H9 (cell line): Measurements from ENCODE around the gene CAMTA1. TPM values are rescaled to one million over a fixed set of nuclear protein-coding genes. Genes with fewer than 3 reads are reported as not detected.

Experiments used
- DNase-seq: peaks from one replicate; pipeline ENCODE4 v3.0.0-alpha.2; 2017
- H2AFZ ChIP-seq: one replicate; pipeline ENCODE4 v1.6.1; 2013; ENCODE audit warnings: mild to moderate bottlenecking, low read length, control low read depth, moderate library complexity
- H2AK5ac ChIP-seq: 2 replicates; pipeline ENCODE4 v1.6.1; 2013; ENCODE audit warnings: low read length, control low read depth, mixed read lengths; ENCODE audit not compliant: insufficient read length
- H2BK120ac ChIP-seq: one replicate; pipeline ENCODE4 v1.6.1; 2013; ENCODE audit warnings: low read depth, mild to moderate bottlenecking, low read length, control low read depth, inconsistent platforms; ENCODE audit not compliant: poor library complexity, severe bottlenecking
- H2BK12ac ChIP-seq: 2 replicates; pipeline ENCODE4 v1.6.1; 2013; ENCODE audit warnings: low read length, control low read depth, mixed read lengths, low read depth; ENCODE audit not compliant: insufficient read length
- H2BK15ac ChIP-seq: 2 replicates; pipeline ENCODE4 v1.6.1; 2013; ENCODE audit warnings: low read depth, low read length, control low read depth
- H2BK20ac ChIP-seq: one replicate; pipeline ENCODE4 v1.6.1; 2013; ENCODE audit warnings: low read depth, mild to moderate bottlenecking, low read length, control low read depth, inconsistent platforms; ENCODE audit not compliant: poor library complexity, severe bottlenecking
- H2BK5ac ChIP-seq: 2 replicates; pipeline ENCODE4 v1.6.1; 2013; ENCODE audit warnings: low read length, control low read depth, mixed read lengths; ENCODE audit not compliant: insufficient read length
- H3K14ac ChIP-seq: 2 replicates; pipeline ENCODE4 v1.6.1; 2013; ENCODE audit warnings: low read length, control low read depth; ENCODE audit not compliant: insufficient read depth
- H3K18ac ChIP-seq: 2 replicates; pipeline ENCODE4 v1.6.1; 2013; ENCODE audit warnings: low read depth, mild to moderate bottlenecking, mixed read lengths, low read length, control low read depth; ENCODE audit not compliant: insufficient read length
- H3K23ac ChIP-seq: 2 replicates; pipeline ENCODE4 v1.6.1; 2013; ENCODE audit warnings: low read length, control low read depth, mixed read lengths, low read depth; ENCODE audit not compliant: insufficient read length
- H3K23me2 ChIP-seq: 2 replicates; pipeline ENCODE4 v1.6.1; 2013; ENCODE audit warnings: low read depth, mild to moderate bottlenecking, mixed read lengths, low read length, control low read depth; ENCODE audit not compliant: insufficient read length, poor library complexity, severe bottlenecking
- H3K27ac ChIP-seq: 2 replicates; pipeline ENCODE4 v1.5.1; 2013; ENCODE audit warnings: low read length, control low read depth, mixed read lengths, low read depth; ENCODE audit not compliant: insufficient read length
- H3K27me3 ChIP-seq: 2 replicates; pipeline ENCODE4 v1.6.1; 2013; ENCODE audit warnings: low read length, control low read depth, inconsistent platforms; ENCODE audit not compliant: insufficient read depth
- H3K4ac ChIP-seq: 2 replicates; pipeline ENCODE4 v1.6.1; 2013; ENCODE audit warnings: low read depth, mild to moderate bottlenecking, control low read depth, inconsistent platforms, low read length, moderate library complexity
- H3K4me1 ChIP-seq: 2 replicates; pipeline ENCODE4 v1.6.1; 2013; ENCODE audit warnings: low read length, control low read depth, inconsistent platforms; ENCODE audit not compliant: insufficient read depth
- H3K4me2 ChIP-seq: 2 replicates; pipeline ENCODE4 v1.6.1; 2013; ENCODE audit warnings: low read length, control low read depth, mixed read lengths; ENCODE audit not compliant: insufficient read length, insufficient read depth
- H3K56ac ChIP-seq: 2 replicates; pipeline ENCODE4 v1.6.1; 2013; ENCODE audit warnings: low read depth, mild to moderate bottlenecking, mixed read lengths, low read length, control low read depth; ENCODE audit not compliant: insufficient read length
- H3K79me1 ChIP-seq: 2 replicates; pipeline ENCODE4 v1.6.1; 2013; ENCODE audit warnings: low read depth, mild to moderate bottlenecking, moderate library complexity, low read length, control low read depth, inconsistent platforms; ENCODE audit not compliant: insufficient read depth, poor library complexity, severe bottlenecking
- H3K79me2 ChIP-seq: 2 replicates; pipeline ENCODE4 v1.6.1; 2013; ENCODE audit warnings: low read length, control low read depth, inconsistent platforms; ENCODE audit not compliant: insufficient read depth
- H3K9ac ChIP-seq: 2 replicates; pipeline ENCODE4 v1.6.1; 2013; ENCODE audit warnings: low read length, control low read depth, mixed read lengths; ENCODE audit not compliant: insufficient read length; ENCODE audit errors: extremely low read depth
- H3K9me3 ChIP-seq: one replicate; pipeline ENCODE4 v1.6.1; 2013; ENCODE audit warnings: low read depth, low read length, inconsistent platforms; ENCODE audit not compliant: control insufficient read depth
- H3T11ph ChIP-seq: one replicate; pipeline ENCODE4 v1.6.1; 2013; ENCODE audit warnings: mild to moderate bottlenecking, low read length, control low read depth, inconsistent platforms
- H4K20me1 ChIP-seq: one replicate; pipeline ENCODE4 v1.6.1; 2013; ENCODE audit not compliant: control insufficient read depth, insufficient read length, insufficient read depth
- H4K5ac ChIP-seq: 2 replicates; pipeline ENCODE4 v1.6.1; 2013; ENCODE audit warnings: low read depth, mild to moderate bottlenecking, mixed read lengths, low read length, control low read depth; ENCODE audit not compliant: insufficient read length
- H4K8ac ChIP-seq: replicated peaks from 2 replicates; pipeline ENCODE4 v1.6.1; 2013; ENCODE audit warnings: low read length, control low read depth, mixed read lengths, low read depth; ENCODE audit not compliant: insufficient read length
- H4K91ac ChIP-seq: 2 replicates; pipeline ENCODE4 v1.6.1; 2013; ENCODE audit warnings: low read depth, mild to moderate bottlenecking, moderate library complexity, mixed read lengths, low read length, control low read depth; ENCODE audit not compliant: insufficient read length
- H3K27ac Mint-ChIP-seq, 3 experiments: 2 replicates in 2 of 3; 3 replicates in 1 of 3; pipeline ENCODE4 v1.8.0; 2020 to 2021; ENCODE audit warnings: mixed read lengths in 3 of 3, mild to moderate bottlenecking in 1 of 3, moderate library complexity in 1 of 3
- H3K27me3 Mint-ChIP-seq: 2 replicates; pipeline ENCODE4 v1.8.0; 2021; ENCODE audit warnings: low read depth, mild to moderate bottlenecking, moderate library complexity, mixed read lengths
- H3K36me3 Mint-ChIP-seq, 3 experiments: 2 replicates in 2 of 3; 3 replicates in 1 of 3; pipeline ENCODE4 v1.8.0; 2020 to 2021; ENCODE audit warnings: low read depth in 3 of 3, mixed read lengths in 3 of 3; ENCODE audit not compliant: insufficient read depth in 1 of 3
- H3K4me1 Mint-ChIP-seq, 2 experiments: 2 replicates each; pipeline ENCODE4 v1.8.0; 2020; ENCODE audit warnings: mixed read lengths in 2 of 2
- H3K4me3 Mint-ChIP-seq, 2 experiments: 2 replicates in 1 of 2; 3 replicates in 1 of 2; pipeline ENCODE4 v1.8.0; 2020 to 2021; ENCODE audit warnings: mild to moderate bottlenecking in 2 of 2, mixed read lengths in 2 of 2, moderate library complexity in 1 of 2
- H3K9me3 Mint-ChIP-seq, 2 experiments: 2 replicates in 1 of 2; 3 replicates in 1 of 2; pipeline ENCODE4 v1.8.0; 2020; ENCODE audit warnings: mild to moderate bottlenecking in 2 of 2, mixed read lengths in 2 of 2, moderate library complexity in 1 of 2
- CTCF ChIP-seq: fragments of 200-600 bp; sonication (generic); conservative IDR thresholded peaks from 3 replicates; pipeline ENCODE4 v1.8.0; 2021; ENCODE audit warnings: antibody characterized with exemption, mild to moderate bottlenecking
- WGBS: extraction: QIAGEN DNeasy Blood & Tissue Kit; methylation state at CpG from one replicate; pipeline ENCODE4 v1.1.7; 2013; ENCODE audit warnings: missing lambda C conversion rate, low lambda C conversion rate, mixed read lengths; ENCODE audit not compliant: insufficient read length; ENCODE audit errors: extremely low coverage; 5-methylcytosine and 5-hydroxymethylcytosine counted together
- total RNA-seq: library from RNA; stranded (reverse); gene quantifications from 2 replicates; pipeline ENCODE4 v1.2.1, GENCODE V29; 2021

CAMTA1 gene
- total RNA-seq, 1 experiment from 2014 or later = 115 TPM

- Histone ChIP-seq H3K4me1 (no peaks in the 10 kb centered on the region), H3K4ac (no peak overlapping the region), H3K27ac (no peak overlapping the region), H3K18ac (no peak overlapping the region), H4K20me1 (no peaks in the 10 kb centered on the region), H3K14ac (no peak overlapping the region; the same call in 1 of the 2 replicates), H3K9ac (no peak overlapping the region), H3K23me2 (no peaks in the 10 kb centered on the region), H4K5ac (no peak overlapping the region), H3K27me3 (no peaks in the 10 kb centered on the region), H3K9me3 (no peaks in the 10 kb centered on the region), H4K8ac (no peak overlapping the region), H2AFZ (no peak overlapping the region), H3K79me2 (no peaks in the 10 kb centered on the region), H4K91ac (no peak overlapping the region), H2BK20ac (no peak overlapping the region), H3K23ac (no peak overlapping the region), H2BK120ac (no peak overlapping the region), H3K79me1 (no peaks in the 10 kb centered on the region), H2AK5ac (no peak overlapping the region), H3K4me2 (no peak overlapping the region), H2BK12ac (no peak overlapping the region), H2BK5ac (no peak overlapping the region), H3T11ph (no peak overlapping the region), H3K56ac (no peak overlapping the region), H2BK15ac (no peak overlapping the region)
- no CpG with 5 or more reads among the region's 12 CpGs for WGBS
- Mint-ChIP-seq H3K4me3 (no peak overlapping the region), H3K9me3 (no peaks in the 10 kb centered on the region), H3K4me1 (peaks cover 0 to 8% of the 10 kb centered on the region in 2 experiments; a peak in 1 of 4 replicates), H3K27me3 (no peaks in the 10 kb centered on the region), H3K27ac (no peak overlapping the region), H3K36me3 (no peaks in the 10 kb centered on the region)
- no peak for TF ChIP-seq CTCF
- no peak for DNase-seq
Observed at GRCh38 chr1:7584643-7585042, 799.4 kb downstream of the CAMTA1 start.
